Naive thymus-derived CD4-positive, alpha-beta T cell (primary cell): ENCODE data around the gene MRTFA. TPM values are rescaled to one million over a fixed set of nuclear protein-coding genes. Genes with fewer than 3 reads are reported as not detected.
A peak's percentile ranks its signal among the peaks of the same experiment; 100 is the strongest.

ENCODE experiments used
- ATAC-seq: fragments of 150-1000 bp; cut with Tn5 transposase; 2 replicates; pipeline ENCODE4 v1.10.0; 2021; ENCODE audit warnings: mild to moderate bottlenecking, moderate library complexity
- CTCF ChIA-PET: fragments of 350-600 bp; sonication (Branson Sonifier 250); formaldehyde crosslinking; loops from one replicate; lab custom pipeline; 2021; ENCODE audit warnings: antibody characterized with exemption; lab: Charles Lee
- POLR2A ChIA-PET: fragments of 350-600 bp; sonication (Branson Sonifier 250); formaldehyde crosslinking; loops from one replicate; lab custom pipeline; 2021; ENCODE audit warnings: antibody characterized with exemption, inconsistent platforms; lab: Charles Lee
- DNase-seq, 9 donors: peaks; one replicate each; pipeline versions ENCODE4 v3.0.0 to v3.0.0-alpha.2; 2020 to 2022; ENCODE audit warnings: mixed read lengths in 1 of 9
- H3K27ac ChIP-seq: one replicate; pipeline ENCODE4 v1.7.0; 2013; ENCODE audit warnings: mild to moderate bottlenecking, low read depth, low read length, moderate library complexity
- H3K27me3 ChIP-seq, 2 donors: one replicate each; pipeline ENCODE4 v1.7.0; 2013; ENCODE audit warnings: low read length in 2 of 2, mild to moderate bottlenecking in 2 of 2, moderate library complexity in 2 of 2; ENCODE audit not compliant: control insufficient read depth in 2 of 2, insufficient read depth in 2 of 2
- H3K36me3 ChIP-seq, 3 experiments: 1 replicate in 2 of 3; 2 replicates in 1 of 3; pipeline ENCODE4 v1.7.0; 2013; ENCODE audit warnings: low read length in 3 of 3, mild to moderate bottlenecking in 3 of 3, moderate library complexity in 1 of 3; ENCODE audit not compliant: insufficient read depth in 3 of 3, control insufficient read depth in 2 of 3
- H3K4me1 ChIP-seq, 2 donors: one replicate each; pipeline ENCODE4 v1.7.0; 2013; ENCODE audit warnings: low read length in 2 of 2, mild to moderate bottlenecking in 2 of 2, moderate library complexity in 1 of 2; ENCODE audit not compliant: control insufficient read depth in 2 of 2, insufficient read depth in 2 of 2
- H3K4me3 ChIP-seq: 2 replicates; pipeline ENCODE4 v1.7.0; 2013; ENCODE audit warnings: mild to moderate bottlenecking, low read length
- H3K9me3 ChIP-seq, 3 experiments: 1 replicate in 2 of 3; 2 replicates in 1 of 3; pipeline ENCODE4 v1.7.0; 2013; ENCODE audit warnings: low read length in 3 of 3; ENCODE audit not compliant: control insufficient read depth in 2 of 3
- H3K27ac Mint-ChIP-seq, 9 donors: one replicate each; pipeline ENCODE4 v1.8.0; 2020 to 2022; ENCODE audit warnings: mixed read lengths in 9 of 9, mild to moderate bottlenecking in 8 of 9, moderate library complexity in 5 of 9, inconsistent platforms in 2 of 9
- H3K27me3 Mint-ChIP-seq, 5 donors: one replicate each; pipeline ENCODE4 v1.8.0; 2021 to 2022; ENCODE audit warnings: mixed read lengths in 5 of 5, mild to moderate bottlenecking in 1 of 5
- H3K36me3 Mint-ChIP-seq, 5 donors: one replicate each; pipeline ENCODE4 v1.8.0; 2020 to 2022; ENCODE audit warnings: mixed read lengths in 5 of 5, mild to moderate bottlenecking in 3 of 5, inconsistent platforms in 1 of 5
- H3K4me1 Mint-ChIP-seq, 7 donors: one replicate each; pipeline ENCODE4 v1.8.0; 2020 to 2022; ENCODE audit warnings: mixed read lengths in 7 of 7, mild to moderate bottlenecking in 3 of 7, inconsistent platforms in 1 of 7
- H3K4me3 Mint-ChIP-seq, 10 donors: one replicate each; pipeline ENCODE4 v1.8.0; 2020 to 2022; ENCODE audit warnings: mild to moderate bottlenecking in 10 of 10, mixed read lengths in 10 of 10, moderate library complexity in 6 of 10, inconsistent platforms in 2 of 10
- H3K9me3 Mint-ChIP-seq, 11 donors: one replicate each; pipeline ENCODE4 v1.8.0; 2020 to 2022; ENCODE audit warnings: mixed read lengths in 11 of 11, mild to moderate bottlenecking in 4 of 11, inconsistent platforms in 1 of 11, moderate library complexity in 1 of 11
- intact Hi-C, 2 donors: fragments of 100-400 bp; cut with micrococcal nuclease; formaldehyde crosslinking; loops; one replicate each; pipeline ENCODE4 v1.15.1; 2023
- polyA plus RNA-seq, 2 donors: library from polyadenylated mRNA; unstranded; fragments of 300-500 nt; fragmentation: Illumina TruSeq; gene quantifications; one replicate each; pipeline ENCODE4 v1.2.3, GENCODE V29; 2021
- total RNA-seq, 6 experiments: library from RNA in 5 of 6; stranded (reverse) in 5 of 6; gene quantifications; 1 replicate in 5 of 6; 2 replicates in 1 of 6; pipeline ENCODE4 v1.2.3 and lab custom pipeline; 2021 to 2026

Gene MRTFA
- total and polyA plus RNA-seq, 7 experiments from 2014 or later = 17.6 to 114 (median 81.5) TPM

GRCh38 chr22:40443732-40444131, 192.8 kb downstream of the MRTFA start:
- H3K27me3 Mint-ChIP-seq = no peaks in the 10 kb centered on the region
- H3K4me1 Mint-ChIP-seq = peaks cover 52 to 94% (median 83%) of the 10 kb centered on the region in 7 donors
- Histone ChIP-seq H3K36me3 (peaks cover 0 to 17% (median 0%) of the 10 kb centered on the region in 3 experiments), H3K27me3 (no peaks in the 10 kb centered on the region), H3K9me3 (no peaks in the 10 kb centered on the region), H3K4me3 (no peak overlapping the region), H3K27ac (peak overlapping the region; percentile 35), H3K4me1 (peaks cover 0 to 29% of the 10 kb centered on the region in 2 donors)
- peaks cover 0 to 46% (median 30%) of the 10 kb centered on the region in 5 donors for H3K36me3 Mint-ChIP-seq
- peak overlapping the region in 3 of 10 donors; percentile 9 to 69 (median 15) for H3K4me3 Mint-ChIP-seq
- peak overlapping the region in 8 of 9 donors; percentile 38 to 88 (median 68) for H3K27ac Mint-ChIP-seq
- ChIA-PET CTCF (interaction anchor here (1.2 kb wide), 1 partner anchor 43 kb away, joined by 5 read pairs; no protein-coding TSS in a partner anchor), POLR2A (interaction anchor here (0.9 to 4.2 kb wide), 3 partner anchors 8 to 56 kb away, joined by 3 to 19 read pairs (median 16); no protein-coding TSS in a partner anchor)
- H3K9me3 Mint-ChIP-seq = peaks cover 0 to 2% (median 0%) of the 10 kb centered on the region in 11 donors
- intact Hi-C loops = loop anchor here in 1 of 2 donors (2.0 kb wide), 1 partner anchor 19 kb away; no protein-coding TSS in a partner anchor
- peak; percentile 50 for ATAC-seq
- no peak for DNase-seq

GRCh38 chr22:40441761-40442390, 194.6 kb downstream of the MRTFA start:
- no peaks in the 10 kb centered on the region for H3K27me3 ChIP-seq
- H3K27me3 Mint-ChIP-seq = no peaks in the 10 kb centered on the region
- H3K4me1 ChIP-seq = peaks cover 4 to 34% of the 10 kb centered on the region in 2 donors
- peaks cover 0 to 17% (median 0%) of the 10 kb centered on the region in 3 experiments for H3K36me3 ChIP-seq
- H3K9me3 ChIP-seq = no peaks in the 10 kb centered on the region
- ChIA-PET CTCF (interaction anchor here (0.7 to 1.2 kb wide), 3 partner anchors 16 to 205 kb away, joined by 3 to 5 read pairs (median 3); no protein-coding TSS in a partner anchor), POLR2A (interaction anchor here (1.6 to 4.2 kb wide), 3 partner anchors 9 to 82 kb away, joined by 3 to 19 read pairs (median 16); no protein-coding TSS in a partner anchor)
- H3K36me3 Mint-ChIP-seq = peaks cover 0 to 41% (median 30%) of the 10 kb centered on the region in 5 donors
- H3K27ac ChIP-seq = no peak overlapping the region
- H3K27ac Mint-ChIP-seq = peak overlapping the region in 8 of 9 donors; percentile 12 to 93 (median 72)
- ATAC-seq (no peak), DNase-seq (no peak)
- H3K4me1 Mint-ChIP-seq = peaks cover 57 to 96% (median 86%) of the 10 kb centered on the region in 7 donors
- intact Hi-C loops = no loop called here
- H3K4me3 Mint-ChIP-seq = no peak overlapping the region
- no peak overlapping the region for H3K4me3 ChIP-seq
- peaks cover 0 to 2% (median 0%) of the 10 kb centered on the region in 11 donors for H3K9me3 Mint-ChIP-seq

- intact Hi-C loops = loop anchor here (1.0 to 2.0 kb wide), 9 partner anchors 14 to 463 kb away; no protein-coding TSS in a partner anchor
- ChIA-PET CTCF (interaction anchor here (0.6 to 6.9 kb wide), 44 partner anchors 10 to 462 kb away, joined by 3 to 97 read pairs (median 4); partner anchors contain the start of genes MRTFA and SGSM3), POLR2A (interaction anchor here (0.6 to 2.0 kb wide), 18 partner anchors 13 to 241 kb away, joined by 3 to 8 read pairs (median 4); partner anchors contain the start of gene MRTFA)
- H3K27me3 Mint-ChIP-seq = no peaks in the 10 kb centered on the region
- peaks cover 28 to 76% (median 62%) of the 10 kb centered on the region in 7 donors for H3K4me1 Mint-ChIP-seq
- no peak overlapping the region for H3K4me3 ChIP-seq
- peak overlapping the region; percentile 0 to 88 (median 68) for H3K27ac Mint-ChIP-seq
- H3K27me3 ChIP-seq = no peaks in the 10 kb centered on the region
- ATAC-seq = peak; percentile 79
- peaks cover 0 to 31% (median 5%) of the 10 kb centered on the region in 5 donors for H3K36me3 Mint-ChIP-seq
- peak overlapping the region in 7 of 10 donors; percentile 7 to 73 (median 39) for H3K4me3 Mint-ChIP-seq
- H3K36me3 ChIP-seq = peaks cover 13 to 42% (median 14%) of the 10 kb centered on the region in 3 experiments
- DNase-seq = peak in 7 of 9 donors; percentile 51 to 73 (median 65)
- H3K4me1 ChIP-seq = peaks cover 10 to 23% of the 10 kb centered on the region in 2 donors
- H3K27ac ChIP-seq = peak overlapping the region; percentile 24
- no peaks in the 10 kb centered on the region for H3K9me3 Mint-ChIP-seq
- H3K9me3 ChIP-seq = no peaks in the 10 kb centered on the region
Observed at GRCh38 chr22:40436505-40437431, 199.8 kb downstream of the MRTFA start.

DNA sequence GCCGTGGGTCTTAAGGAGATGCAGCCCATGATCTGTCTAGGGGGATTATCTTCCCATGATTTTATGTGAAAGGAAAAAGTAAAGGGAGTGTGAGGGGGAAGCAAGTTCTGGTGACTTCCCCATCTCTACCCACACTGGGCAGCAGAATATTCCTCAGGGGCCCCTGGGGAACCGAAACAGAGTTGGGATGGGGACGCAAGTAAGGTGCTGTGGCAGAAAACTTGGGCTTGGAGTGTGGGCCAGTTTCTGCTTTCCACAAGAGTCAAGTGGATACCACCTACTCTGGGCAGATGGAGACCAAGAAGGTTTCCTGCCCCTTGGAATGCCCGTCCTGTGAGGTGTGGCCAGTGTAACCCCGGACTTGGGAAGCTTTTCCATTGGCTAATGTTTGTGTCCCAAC, 201.8 kb downstream of the MRTFA start:
- ChIA-PET CTCF (interaction anchor here (0.6 to 6.9 kb wide), 7 partner anchors 25 to 57 kb away, joined by 3 to 97 read pairs (median 5); no protein-coding TSS in a partner anchor), POLR2A (no interaction called here)
- H3K36me3 ChIP-seq = peaks cover 16 to 50% (median 20%) of the 10 kb centered on the region in 3 experiments
- H3K9me3 ChIP-seq = no peaks in the 10 kb centered on the region
- Mint-ChIP-seq H3K4me3 (no peak overlapping the region), H3K9me3 (no peaks in the 10 kb centered on the region), H3K36me3 (peaks cover 0 to 35% (median 9%) of the 10 kb centered on the region in 5 donors), H3K4me1 (peaks cover 26 to 72% (median 58%) of the 10 kb centered on the region in 7 donors), H3K27me3 (no peaks in the 10 kb centered on the region), H3K27ac (peak overlapping the region in 1 of 9 donors; percentile 39)
- H3K4me1 ChIP-seq = peaks cover 10 to 23% of the 10 kb centered on the region in 2 donors
- intact Hi-C loops = no loop called here
- ATAC-seq (no peak), DNase-seq (no peak)
- no peak overlapping the region for H3K4me3 ChIP-seq
- H3K27ac ChIP-seq = no peak overlapping the region
- no peaks in the 10 kb centered on the region for H3K27me3 ChIP-seq

DNA sequence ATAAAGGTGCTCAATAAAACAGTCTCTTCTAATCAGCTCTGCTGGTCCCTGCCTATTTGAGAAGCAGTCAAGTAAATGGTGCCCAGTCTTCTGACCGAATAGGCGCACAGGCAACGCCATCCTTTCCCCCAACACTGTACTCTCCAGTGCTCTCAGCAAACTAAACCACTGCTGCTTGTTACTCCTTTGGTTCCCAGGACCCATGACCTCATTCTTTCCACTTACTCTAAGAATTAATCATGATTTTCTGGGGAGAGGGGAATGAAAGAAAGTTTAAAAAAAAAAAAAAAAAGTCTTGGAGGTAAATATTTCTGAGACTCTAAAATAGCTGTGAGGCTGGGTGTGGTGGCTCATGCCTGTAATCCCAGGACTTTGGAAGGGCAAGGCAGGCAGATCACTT, 202.4 kb downstream of the MRTFA start:
- peaks cover 3 to 41% (median 13%) of the 10 kb centered on the region in 5 donors for H3K36me3 Mint-ChIP-seq
- ChIA-PET POLR2A (interaction anchor here (0.9 to 1.0 kb wide), 2 partner anchors 25 to 49 kb away, joined by 4 read pairs; no protein-coding TSS in a partner anchor), CTCF (interaction anchor here (0.6 to 1.1 kb wide), 4 partner anchors 10 to 212 kb away, joined by 3 to 5 read pairs (median 4); no protein-coding TSS in a partner anchor)
- H3K4me1 Mint-ChIP-seq = peaks cover 31 to 71% (median 60%) of the 10 kb centered on the region in 7 donors
- H3K27me3 Mint-ChIP-seq = no peaks in the 10 kb centered on the region
- Histone ChIP-seq H3K4me1 (peaks cover 10 to 23% of the 10 kb centered on the region in 2 donors), H3K27ac (no peak overlapping the region), H3K9me3 (no peaks in the 10 kb centered on the region), H3K36me3 (peaks cover 22 to 56% (median 26%) of the 10 kb centered on the region in 3 experiments), H3K4me3 (no peak overlapping the region), H3K27me3 (no peaks in the 10 kb centered on the region)
- intact Hi-C loops = no loop called here
- DNase-seq (no peak), ATAC-seq (no peak)
- peak overlapping the region in 2 of 9 donors; percentile 34 to 38 for H3K27ac Mint-ChIP-seq
- H3K9me3 Mint-ChIP-seq = no peaks in the 10 kb centered on the region
- H3K4me3 Mint-ChIP-seq = no peak overlapping the region
